WERI-Rb-1 (cell line): Measurements from ENCODE around the gene KNL1.
"Not testable (repeated sequence)": the region's sequence is repeated elsewhere in the genome, so short reads cannot be mapped to it uniquely, and the experiment has no call there.

Experiments
- DNase-seq: peaks from one replicate; pipeline ENCODE4 v3.0.0-alpha.2; 2020
- H3K27ac ChIP-seq: fragments of 250-450 bp; sonication (Bioruptor Pico); 2 replicates; pipeline ENCODE4 v1.5.1; 2020; ENCODE audit warnings: mild to moderate bottlenecking, moderate library complexity
- H3K27me3 ChIP-seq: fragments of 250-450 bp; sonication (Bioruptor Pico); 2 replicates; pipeline ENCODE4 v1.5.1; 2021; ENCODE audit warnings: mild to moderate bottlenecking, low read depth, moderate library complexity; ENCODE audit not compliant: insufficient read depth, severe bottlenecking
- H3K36me3 ChIP-seq: fragments of 250-450 bp; sonication (Bioruptor Pico); 2 replicates; pipeline ENCODE4 v1.5.1; 2020; ENCODE audit warnings: mild to moderate bottlenecking, moderate library complexity
- H3K4me3 ChIP-seq: 2 replicates; pipeline ENCODE4 v1.5.1; 2011; ENCODE audit warnings: low read depth, mild to moderate bottlenecking, control low read depth, low read length
- H3K9me3 ChIP-seq: fragments of 250-450 bp; sonication (Bioruptor Pico); 2 replicates; pipeline ENCODE4 v1.5.1; 2021; ENCODE audit warnings: mild to moderate bottlenecking, moderate library complexity; ENCODE audit not compliant: severe bottlenecking
- TF ChIP-seq, protein P1 (sequence below): IDR thresholded peaks from 2 replicates; pipeline ENCODE4 v1.5.1; 2011; ENCODE audit warnings: low read depth, mild to moderate bottlenecking, control low read depth, inconsistent platforms, low read length

KNL1 gene

DNA sequence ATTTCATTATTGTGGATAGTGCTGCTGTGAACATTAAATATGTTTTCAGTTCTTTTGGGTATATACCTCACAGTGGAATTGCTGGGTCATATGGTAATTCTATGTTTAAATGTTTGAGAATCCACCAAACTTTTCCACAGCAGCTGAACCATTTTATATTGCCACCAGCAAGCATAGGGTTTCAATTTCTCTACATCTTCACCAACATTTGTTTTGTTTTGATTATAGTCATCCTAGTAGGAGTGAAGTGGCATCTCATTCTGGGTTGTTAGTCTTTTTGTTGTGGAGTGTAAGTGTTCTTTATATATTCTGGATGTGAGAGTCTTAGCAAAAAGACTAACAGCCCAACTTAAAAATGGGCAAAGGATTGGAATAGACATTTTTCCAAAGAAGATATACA is 18.9 kb upstream of the KNL1 start:
- TF ChIP-seq, protein P1, sequence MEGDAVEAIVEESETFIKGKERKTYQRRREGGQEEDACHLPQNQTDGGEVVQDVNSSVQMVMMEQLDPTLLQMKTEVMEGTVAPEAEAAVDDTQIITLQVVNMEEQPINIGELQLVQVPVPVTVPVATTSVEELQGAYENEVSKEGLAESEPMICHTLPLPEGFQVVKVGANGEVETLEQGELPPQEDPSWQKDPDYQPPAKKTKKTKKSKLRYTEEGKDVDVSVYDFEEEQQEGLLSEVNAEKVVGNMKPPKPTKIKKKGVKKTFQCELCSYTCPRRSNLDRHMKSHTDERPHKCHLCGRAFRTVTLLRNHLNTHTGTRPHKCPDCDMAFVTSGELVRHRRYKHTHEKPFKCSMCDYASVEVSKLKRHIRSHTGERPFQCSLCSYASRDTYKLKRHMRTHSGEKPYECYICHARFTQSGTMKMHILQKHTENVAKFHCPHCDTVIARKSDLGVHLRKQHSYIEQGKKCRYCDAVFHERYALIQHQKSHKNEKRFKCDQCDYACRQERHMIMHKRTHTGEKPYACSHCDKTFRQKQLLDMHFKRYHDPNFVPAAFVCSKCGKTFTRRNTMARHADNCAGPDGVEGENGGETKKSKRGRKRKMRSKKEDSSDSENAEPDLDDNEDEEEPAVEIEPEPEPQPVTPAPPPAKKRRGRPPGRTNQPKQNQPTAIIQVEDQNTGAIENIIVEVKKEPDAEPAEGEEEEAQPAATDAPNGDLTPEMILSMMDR, result no peak
- H3K27me3 ChIP-seq, result no peaks in the 10 kb centered on the region
- H3K9me3 ChIP-seq, result no peaks in the 10 kb centered on the region
- no peak for DNase-seq
- no peak overlapping the region for H3K4me3 ChIP-seq
- H3K27ac ChIP-seq, result no peak overlapping the region
- H3K36me3 ChIP-seq, result peaks cover 35% of the 10 kb centered on the region

DNA sequence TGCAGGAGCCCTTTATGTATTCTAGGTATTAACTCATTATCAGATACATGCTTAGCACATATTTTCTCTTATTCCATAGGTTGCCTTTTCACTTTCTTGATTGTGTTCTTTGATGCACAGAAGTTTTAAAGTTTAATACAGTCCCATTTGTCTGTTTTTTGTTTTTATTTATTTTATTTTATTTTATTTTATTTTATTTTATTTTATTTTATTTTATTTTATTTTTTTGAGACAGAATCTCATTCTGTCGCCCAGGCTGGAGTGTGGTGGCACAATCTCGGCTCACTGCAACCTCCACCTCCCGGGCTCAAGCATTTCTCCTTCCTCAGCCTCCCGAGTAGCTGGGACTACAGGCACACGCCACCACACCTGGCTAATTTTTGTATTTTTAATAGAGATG is 17.1 kb upstream of the KNL1 start:
- DNase-seq, H3K9me3 ChIP-seq, H3K27ac ChIP-seq, H3K4me3 ChIP-seq, H3K27me3 ChIP-seq: not testable (repeated sequence)
- peaks cover 23% of the 10 kb centered on the region for H3K36me3 ChIP-seq

DNA sequence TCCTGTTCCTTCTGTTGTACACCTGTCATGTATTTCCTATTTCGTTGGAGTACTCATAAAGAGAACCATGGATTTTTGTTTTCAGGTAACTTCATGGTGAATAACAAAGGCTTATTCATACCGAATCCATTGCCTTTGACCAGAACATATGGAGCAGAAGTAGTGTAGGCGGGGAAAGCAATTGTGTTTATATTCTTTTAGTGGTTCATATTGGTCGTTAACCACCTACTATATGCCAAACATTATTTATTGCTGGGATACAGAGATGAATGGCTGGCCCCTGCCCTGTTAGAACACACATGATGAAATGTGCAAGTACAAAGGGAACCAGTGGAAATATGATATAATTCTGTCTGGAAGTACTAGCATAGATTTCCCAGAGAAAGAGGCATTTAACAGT is 15.2 kb upstream of the KNL1 start:
- TF ChIP-seq, protein P1, result no peak
- no peak overlapping the region for H3K4me3 ChIP-seq
- DNase-seq, result no peak
- H3K9me3 ChIP-seq, result no peaks in the 10 kb centered on the region
- H3K27ac ChIP-seq, result no peak overlapping the region
- no peaks in the 10 kb centered on the region for H3K27me3 ChIP-seq
- peaks cover 9% of the 10 kb centered on the region for H3K36me3 ChIP-seq

DNA sequence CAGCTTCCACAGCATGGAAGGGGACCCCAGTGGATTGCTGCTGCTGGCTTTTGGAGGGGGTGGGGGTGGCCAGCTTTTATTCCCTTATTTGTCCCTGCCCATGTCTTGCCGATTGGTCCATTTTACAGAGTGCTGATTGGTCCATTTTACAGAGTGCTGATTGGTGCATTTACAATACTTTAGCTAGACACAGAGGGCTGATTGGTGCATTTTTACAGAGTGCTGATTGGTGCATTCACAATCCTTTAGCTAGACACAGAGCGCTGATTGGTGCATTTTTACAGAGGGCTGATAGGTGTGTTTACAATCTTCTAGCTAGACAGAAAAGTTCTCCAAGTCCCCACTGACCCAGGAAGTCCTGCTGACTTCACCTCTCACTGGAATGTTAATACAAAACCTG is 12.3 kb upstream of the KNL1 start:
- H3K27me3 ChIP-seq, H3K4me3 ChIP-seq, H3K36me3 ChIP-seq, H3K27ac ChIP-seq, H3K9me3 ChIP-seq, DNase-seq: not testable (repeated sequence)

GRCh38 chr15:40582726-40583246 is 11.3 kb upstream of the KNL1 start:
- H3K36me3 ChIP-seq, result no peaks in the 10 kb centered on the region
- no peak for DNase-seq
- TF ChIP-seq, protein P1, result no peak
- H3K4me3 ChIP-seq, result no peak overlapping the region
- H3K27me3 ChIP-seq, result no peaks in the 10 kb centered on the region
- no peak overlapping the region for H3K27ac ChIP-seq
- no peaks in the 10 kb centered on the region for H3K9me3 ChIP-seq

GRCh38 chr15:40584191-40584590 is 9.9 kb upstream of the KNL1 start:
- no peaks in the 10 kb centered on the region for H3K27me3 ChIP-seq
- no peak overlapping the region for H3K4me3 ChIP-seq
- TF ChIP-seq, protein P1, result no peak
- no peak for DNase-seq
- H3K27ac ChIP-seq, result no peak overlapping the region
- no peaks in the 10 kb centered on the region for H3K9me3 ChIP-seq
- H3K36me3 ChIP-seq, result no peaks in the 10 kb centered on the region

DNA sequence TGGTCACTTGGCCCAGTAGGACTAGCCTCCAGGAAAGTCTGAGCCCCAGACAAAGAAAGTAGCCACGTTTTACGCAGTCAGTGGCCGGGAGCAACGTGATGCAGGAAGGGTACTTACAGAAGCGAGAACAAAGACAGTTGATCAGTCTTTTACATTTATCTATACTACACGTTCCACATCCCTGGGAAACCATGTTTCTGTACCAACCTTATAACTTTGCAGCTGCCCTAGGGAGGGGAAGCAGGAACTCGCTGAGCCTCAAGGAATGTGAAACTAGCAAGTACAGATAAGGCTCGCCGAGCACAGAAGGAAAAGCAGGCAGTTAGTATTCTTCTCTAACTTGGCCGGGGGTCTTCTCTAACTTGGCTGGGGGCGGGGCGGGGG is 3.4 kb upstream of the KNL1 start:
- no peak overlapping the region for H3K27ac ChIP-seq
- TF ChIP-seq, protein P1, result no peak
- H3K9me3 ChIP-seq, result no peaks in the 10 kb centered on the region
- DNase-seq, result no peak
- H3K4me3 ChIP-seq, result no peak overlapping the region
- no peaks in the 10 kb centered on the region for H3K36me3 ChIP-seq
- H3K27me3 ChIP-seq, result no peaks in the 10 kb centered on the region
